RWPE2 (cell line): Measurements from ENCODE around the gene CLIC3.

Experiments
- ATAC-seq: fragments of 200-7000 bp; cut with Tn5 transposase; 3 replicates; pipeline ENCODE4 v1.9.1; 2021; ENCODE audit warnings: low read depth
- DNase-seq: peaks from one replicate; pipeline ENCODE4 v3.0.0-alpha.2; 2020; ENCODE audit warnings: low spot score
- H3K27ac ChIP-seq: fragments of 450-650 bp; 2 replicates; pipeline ENCODE4 v1.5.1; 2017; ENCODE audit warnings: mild to moderate bottlenecking; ENCODE audit not compliant: poor library complexity, severe bottlenecking
- H3K27me3 ChIP-seq: fragments of 250-450 bp; sonication (Bioruptor Pico); 2 replicates; pipeline ENCODE4 v1.5.1; 2021; ENCODE audit warnings: mild to moderate bottlenecking, moderate library complexity; ENCODE audit not compliant: insufficient read depth, poor library complexity, severe bottlenecking
- H3K36me3 ChIP-seq: fragments of 250-450 bp; sonication (Bioruptor Pico); 2 replicates; pipeline ENCODE4 v1.5.1; 2020; ENCODE audit warnings: low read depth, mild to moderate bottlenecking, moderate library complexity
- H3K4me1 ChIP-seq: fragments of 250-450 bp; sonication (Bioruptor Pico); 2 replicates; pipeline ENCODE4 v1.5.1; 2021; ENCODE audit warnings: mild to moderate bottlenecking, moderate library complexity; ENCODE audit not compliant: insufficient read depth, poor library complexity, severe bottlenecking
- H3K4me3 ChIP-seq: fragments of 250-450 bp; sonication (Bioruptor Pico); 2 replicates; pipeline ENCODE4 v1.5.1; 2021; ENCODE audit warnings: mild to moderate bottlenecking, moderate library complexity; ENCODE audit not compliant: severe bottlenecking
- H3K9me3 ChIP-seq: fragments of 250-450 bp; sonication (Bioruptor Pico); 2 replicates; pipeline ENCODE4 v1.5.1; 2021; ENCODE audit warnings: mild to moderate bottlenecking, moderate library complexity; ENCODE audit not compliant: severe bottlenecking
- CTCF ChIP-seq: fragments of 450-650 bp; IDR thresholded peaks from one replicate; pipeline ENCODE4 v1.5.1; 2017; ENCODE audit warnings: mild to moderate bottlenecking, moderate library complexity; ENCODE audit not compliant: poor library complexity, severe bottlenecking

CLIC3 gene

GRCh38 chr9:137027369-137028262, 31.2 kb upstream of the CLIC3 start, which contains the start of gene ABCA2:
TSS of gene ABCA2 (minus strand) at chr9:137028237. CDS start at chr9:137028140, 97 bp downstream.
- no peak for TF ChIP-seq CTCF
- DNase-seq (no peak), ATAC-seq (no peak)
- Histone ChIP-seq H3K27me3 (no peaks in the 10 kb centered on the region), H3K4me1 (no peaks in the 10 kb centered on the region), H3K27ac (no peak within 1 kb of the TSS), H3K9me3 (no peaks in the 10 kb centered on the region), H3K4me3 (peak within 1 kb of the TSS; percentile 40), H3K36me3 (no peaks in the 10 kb centered on the region)

GRCh38 chr9:137026828-137027227, 30.5 kb upstream of the CLIC3 start:
- no peak overlapping the region for H3K27ac ChIP-seq
- no peak for ATAC-seq
- no peak overlapping the region for H3K4me3 ChIP-seq
- no peaks in the 10 kb centered on the region for H3K4me1 ChIP-seq
- no peak for DNase-seq
- H3K9me3 ChIP-seq: no peaks in the 10 kb centered on the region
- no peaks in the 10 kb centered on the region for H3K27me3 ChIP-seq
- TF ChIP-seq CTCF: no peak
- no peaks in the 10 kb centered on the region for H3K36me3 ChIP-seq

- no peak for ATAC-seq
- Histone ChIP-seq H3K27ac (no peak overlapping the region), H3K4me1 (no peaks in the 10 kb centered on the region), H3K27me3 (no peaks in the 10 kb centered on the region), H3K36me3 (no peaks in the 10 kb centered on the region), H3K9me3 (no peaks in the 10 kb centered on the region), H3K4me3 (no peak overlapping the region)
- no peak for DNase-seq
- no peak for TF ChIP-seq CTCF
Measured at GRCh38 chr9:137026384-137026783, 30.0 kb upstream of the CLIC3 start.

GRCh38 chr9:137025517-137025966, 29.2 kb upstream of the CLIC3 start:
- Histone ChIP-seq H3K9me3 (no peaks in the 10 kb centered on the region), H3K27me3 (no peaks in the 10 kb centered on the region), H3K4me3 (no peak overlapping the region), H3K36me3 (no peaks in the 10 kb centered on the region), H3K27ac (no peak overlapping the region), H3K4me1 (no peaks in the 10 kb centered on the region)
- ATAC-seq (peak; percentile 8; the same call in 1 of the 3 replicates), DNase-seq (no peak)
- TF ChIP-seq CTCF: no peak

GRCh38 chr9:137023583-137023991, 27.2 kb upstream of the CLIC3 start:
- no peaks in the 10 kb centered on the region for H3K9me3 ChIP-seq
- no peaks in the 10 kb centered on the region for H3K27me3 ChIP-seq
- TF ChIP-seq CTCF: no peak
- H3K36me3 ChIP-seq: no peaks in the 10 kb centered on the region
- no peaks in the 10 kb centered on the region for H3K4me1 ChIP-seq
- H3K27ac ChIP-seq: no peak overlapping the region
- no peak for DNase-seq
- no peak overlapping the region for H3K4me3 ChIP-seq
- no peak for ATAC-seq
